Mucosa of rectum (tissue), 2 donors: ENCODE measurements around the gene ALOX5.

Source experiments
- H3K27ac ChIP-seq, 2 donors: one replicate each; pipeline ENCODE4 v1.7.0; 2013; ENCODE audit warnings: inconsistent platforms in 2 of 2, low read depth in 2 of 2, low read length in 2 of 2
- H3K27me3 ChIP-seq, 2 donors: one replicate each; pipeline ENCODE4 v1.7.0; 2013; ENCODE audit warnings: low read length in 2 of 2; ENCODE audit not compliant: control insufficient read depth in 2 of 2, insufficient read depth in 2 of 2
- H3K36me3 ChIP-seq, 2 donors: one replicate each; pipeline ENCODE4 v1.7.0; 2013; ENCODE audit warnings: low read length in 2 of 2; ENCODE audit not compliant: control insufficient read depth in 2 of 2, insufficient read depth in 2 of 2
- H3K4me1 ChIP-seq, 2 donors: one replicate each; pipeline ENCODE4 v1.7.0; 2013; ENCODE audit warnings: low read length in 2 of 2, mild to moderate bottlenecking in 1 of 2; ENCODE audit not compliant: control insufficient read depth in 2 of 2, insufficient read depth in 2 of 2
- H3K4me3 ChIP-seq, 2 donors: one replicate each; pipeline ENCODE4 v1.7.0; 2013; ENCODE audit warnings: low read length in 2 of 2
- H3K9ac ChIP-seq, 2 donors: one replicate each; pipeline ENCODE4 v1.7.0; 2013; ENCODE audit warnings: low read length in 2 of 2, low read depth in 1 of 2, mild to moderate bottlenecking in 1 of 2
- H3K9me3 ChIP-seq, 2 donors: one replicate each; pipeline ENCODE4 v1.7.0; 2013; ENCODE audit warnings: low read length in 2 of 2; ENCODE audit not compliant: control insufficient read depth in 2 of 2
- donor health status: healthy.
- donor health status: Normal muscosa, but diverticular disease.

Gene ALOX5

DNA sequence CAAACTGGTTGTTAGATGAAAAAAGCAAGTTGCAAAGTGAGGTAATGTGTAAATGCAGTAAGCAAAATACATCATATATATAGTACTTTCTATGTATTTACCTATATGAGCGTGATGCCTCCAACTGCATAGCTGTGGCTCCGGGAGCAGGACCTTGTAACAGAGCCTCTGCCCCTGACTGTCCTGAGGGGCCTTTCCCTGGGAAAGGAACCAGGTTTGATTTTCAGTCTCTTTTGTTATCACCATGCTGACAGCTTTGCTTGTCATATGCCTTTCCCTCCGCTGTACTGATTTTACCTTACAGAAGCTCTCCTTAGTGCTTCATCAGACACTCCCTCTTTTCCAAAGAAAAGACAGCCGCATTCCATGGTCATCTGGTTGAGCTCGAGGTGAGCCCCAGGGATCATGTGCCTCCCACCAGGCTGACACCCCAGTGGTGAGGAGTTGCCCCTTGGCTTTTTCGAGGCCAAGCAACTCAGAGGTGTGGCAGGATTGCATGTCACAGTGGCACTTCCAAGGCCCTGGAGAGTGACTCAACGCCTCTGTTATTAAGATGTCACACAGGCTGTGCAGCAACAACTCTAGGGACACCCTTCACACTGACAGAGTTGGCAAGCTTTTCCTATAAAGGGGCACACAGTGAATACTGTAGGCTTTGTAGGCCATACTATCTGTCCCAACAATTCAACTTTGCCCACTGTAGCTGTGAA is 78.9 kb downstream of the ALOX5 start:
- Histone ChIP-seq H3K4me1 (peaks cover 0 to 2% of the 10 kb centered on the region in 2 donors), H3K36me3 (peaks cover 14 to 29% of the 10 kb centered on the region in 2 donors), H3K9me3 (no peaks in the 10 kb centered on the region), H3K27ac (no peak overlapping the region), H3K9ac (no peak overlapping the region), H3K4me3 (no peak overlapping the region), H3K27me3 (no peaks in the 10 kb centered on the region)

DNA sequence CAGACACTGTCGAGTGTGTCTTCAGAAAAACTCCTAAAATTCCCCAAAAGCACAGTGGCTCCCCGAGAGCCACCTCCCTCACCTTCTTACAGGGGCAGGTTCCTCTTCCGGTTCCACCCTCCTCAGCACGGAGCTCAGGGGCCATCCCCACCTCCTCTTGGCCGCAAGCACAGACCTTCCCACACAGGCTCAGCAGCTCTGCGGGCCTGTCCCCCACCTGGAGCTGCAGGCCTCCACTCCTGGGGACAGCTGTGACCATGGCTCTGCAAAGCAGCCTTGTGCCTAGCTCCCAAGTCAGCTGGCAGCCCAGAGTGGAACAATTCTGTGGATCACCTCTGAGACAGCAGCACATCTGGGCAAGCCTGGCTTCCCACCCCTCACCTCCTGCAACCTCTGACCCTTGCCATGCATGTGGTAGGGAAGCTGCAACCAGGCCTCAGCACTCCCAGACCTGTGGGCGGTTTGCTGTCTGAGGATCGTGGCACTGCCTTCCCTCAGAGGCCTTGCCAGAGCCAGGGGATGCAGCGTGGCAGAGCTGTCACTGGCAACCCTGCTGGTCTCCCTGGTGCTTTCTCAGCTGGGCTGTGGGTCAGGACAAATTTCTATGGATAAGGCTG is 79.7 kb downstream of the ALOX5 start:
- no peak overlapping the region for H3K27ac ChIP-seq
- no peak overlapping the region for H3K9ac ChIP-seq
- no peaks in the 10 kb centered on the region for H3K27me3 ChIP-seq
- H3K4me3 ChIP-seq, result no peak overlapping the region
- peaks cover 17 to 37% of the 10 kb centered on the region in 2 donors for H3K36me3 ChIP-seq
- peaks cover 0 to 2% of the 10 kb centered on the region in 2 donors for H3K4me1 ChIP-seq
- no peaks in the 10 kb centered on the region for H3K9me3 ChIP-seq

DNA sequence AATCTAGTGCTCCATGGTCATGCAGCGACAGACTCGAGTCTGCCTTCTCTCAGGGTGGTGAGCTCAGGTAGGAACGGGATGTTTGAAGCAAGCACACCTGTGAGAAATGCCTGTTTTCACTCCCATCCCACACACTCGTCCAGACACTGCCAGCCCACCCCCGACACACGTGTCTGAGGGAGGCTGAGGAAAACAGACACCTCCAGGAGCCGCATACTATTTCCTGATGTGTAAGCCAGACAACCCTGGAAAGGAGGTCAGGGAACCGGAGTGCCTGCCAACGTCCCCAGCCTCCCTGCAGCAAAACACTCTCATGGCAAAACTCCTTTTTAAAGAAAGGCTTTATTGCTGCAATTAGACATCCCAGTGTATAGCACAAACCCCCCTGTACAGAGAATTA is 80.2 kb downstream of the ALOX5 start:
- Histone ChIP-seq H3K9ac (no peak overlapping the region), H3K4me1 (peaks cover 0 to 2% of the 10 kb centered on the region in 2 donors), H3K4me3 (no peak overlapping the region), H3K9me3 (no peaks in the 10 kb centered on the region), H3K36me3 (peaks cover 21 to 42% of the 10 kb centered on the region in 2 donors), H3K27ac (no peak overlapping the region), H3K27me3 (no peaks in the 10 kb centered on the region)

DNA sequence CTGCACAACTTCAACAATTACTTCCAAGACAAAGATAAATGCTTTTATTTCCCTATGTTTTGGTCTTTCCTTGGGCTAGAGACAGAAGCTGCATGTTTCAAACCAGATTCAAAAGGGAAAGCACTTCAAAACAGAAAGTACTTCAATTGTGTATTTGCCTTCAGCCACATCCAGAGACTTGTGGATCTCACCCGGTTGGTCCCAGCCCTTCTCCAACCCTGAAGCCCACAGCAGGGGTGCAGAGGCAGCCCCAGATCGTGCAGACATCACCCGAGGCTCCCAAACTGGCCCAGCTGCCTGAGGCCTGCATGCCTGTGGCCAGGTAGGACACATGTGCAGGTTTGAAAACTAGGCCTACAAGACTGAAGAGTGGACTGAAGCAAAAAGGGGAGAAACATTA is 80.8 kb downstream of the ALOX5 start:
- Histone ChIP-seq H3K36me3 (peaks cover 21 to 48% of the 10 kb centered on the region in 2 donors), H3K27ac (no peak overlapping the region), H3K9ac (no peak overlapping the region), H3K4me3 (no peak overlapping the region), H3K4me1 (peaks cover 0 to 7% of the 10 kb centered on the region in 2 donors), H3K27me3 (no peaks in the 10 kb centered on the region), H3K9me3 (no peaks in the 10 kb centered on the region)

DNA sequence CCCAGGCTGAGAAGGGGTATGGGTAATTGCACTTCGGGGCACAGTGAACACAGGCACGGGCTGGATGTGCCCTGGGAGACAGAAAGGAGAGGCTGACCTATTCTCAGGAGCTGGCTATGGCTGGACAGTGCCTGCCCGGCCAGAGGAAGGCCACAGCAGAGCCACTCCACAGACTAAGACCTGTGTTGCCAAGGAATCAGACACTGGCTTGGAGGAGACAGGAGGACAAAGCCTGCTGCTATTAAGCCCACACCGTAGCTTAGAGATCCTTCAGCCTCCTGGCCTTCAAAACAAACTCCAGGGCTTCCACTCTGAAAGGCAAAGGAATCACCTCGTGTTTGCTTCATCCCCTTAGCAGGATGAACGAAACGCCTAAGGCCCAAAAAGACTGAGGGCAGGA is 82.2 kb downstream of the ALOX5 start:
- no peak overlapping the region for H3K27ac ChIP-seq
- no peaks in the 10 kb centered on the region for H3K27me3 ChIP-seq
- H3K4me1 ChIP-seq, result peaks cover 0 to 11% of the 10 kb centered on the region in 2 donors
- no peak overlapping the region for H3K4me3 ChIP-seq
- no peak overlapping the region for H3K9ac ChIP-seq
- H3K36me3 ChIP-seq, result peaks cover 29 to 59% of the 10 kb centered on the region in 2 donors
- no peaks in the 10 kb centered on the region for H3K9me3 ChIP-seq

DNA sequence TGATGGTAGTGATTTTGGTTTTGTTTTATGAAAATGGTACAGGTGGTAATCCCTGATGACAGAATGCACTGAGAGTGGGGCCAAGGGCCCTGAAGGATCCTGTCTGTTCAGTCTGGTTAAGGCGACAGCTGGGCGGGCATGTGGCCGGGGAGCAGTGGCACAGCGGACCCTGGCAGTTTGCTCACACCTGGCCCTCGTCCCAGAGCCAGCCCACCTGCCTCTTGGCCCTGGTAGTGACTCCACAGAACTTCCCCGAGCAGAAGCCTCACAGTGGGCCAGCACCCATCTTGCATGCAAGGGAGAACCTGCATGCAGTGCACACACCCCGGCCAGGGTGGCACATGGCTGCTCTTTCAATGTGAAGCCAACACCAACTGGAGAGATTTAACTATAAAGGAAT is 82.8 kb downstream of the ALOX5 start:
- Histone ChIP-seq H3K9me3 (no peaks in the 10 kb centered on the region), H3K9ac (no peak overlapping the region), H3K27ac (no peak overlapping the region), H3K4me3 (no peak overlapping the region), H3K4me1 (peaks cover 0 to 12% of the 10 kb centered on the region in 2 donors), H3K36me3 (peaks cover 30 to 62% of the 10 kb centered on the region in 2 donors), H3K27me3 (no peaks in the 10 kb centered on the region)

DNA sequence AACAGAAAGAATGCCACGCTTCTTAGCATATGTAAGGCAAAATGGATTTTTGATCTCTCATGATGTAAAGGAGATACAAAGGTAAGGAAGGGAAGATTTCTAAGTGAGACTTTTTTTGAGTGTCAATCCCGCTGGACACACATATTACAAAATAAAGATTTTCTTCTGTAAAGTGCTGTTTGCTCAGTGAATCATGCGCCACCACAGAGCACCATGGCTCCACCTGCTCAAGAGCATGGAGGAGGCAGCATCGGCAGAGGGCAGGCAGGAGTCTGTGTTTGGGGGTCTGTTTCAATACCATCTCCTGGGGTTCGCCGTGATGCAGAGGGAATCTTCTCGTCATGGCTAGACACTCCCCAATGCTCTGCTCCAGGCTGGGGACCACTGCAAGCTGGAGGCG is 83.5 kb downstream of the ALOX5 start:
- Histone ChIP-seq H3K4me1 (peaks cover 0 to 12% of the 10 kb centered on the region in 2 donors), H3K36me3 (peaks cover 30 to 65% of the 10 kb centered on the region in 2 donors), H3K9ac (no peak overlapping the region), H3K9me3 (no peaks in the 10 kb centered on the region), H3K4me3 (no peak overlapping the region), H3K27ac (no peak overlapping the region), H3K27me3 (no peaks in the 10 kb centered on the region)

DNA sequence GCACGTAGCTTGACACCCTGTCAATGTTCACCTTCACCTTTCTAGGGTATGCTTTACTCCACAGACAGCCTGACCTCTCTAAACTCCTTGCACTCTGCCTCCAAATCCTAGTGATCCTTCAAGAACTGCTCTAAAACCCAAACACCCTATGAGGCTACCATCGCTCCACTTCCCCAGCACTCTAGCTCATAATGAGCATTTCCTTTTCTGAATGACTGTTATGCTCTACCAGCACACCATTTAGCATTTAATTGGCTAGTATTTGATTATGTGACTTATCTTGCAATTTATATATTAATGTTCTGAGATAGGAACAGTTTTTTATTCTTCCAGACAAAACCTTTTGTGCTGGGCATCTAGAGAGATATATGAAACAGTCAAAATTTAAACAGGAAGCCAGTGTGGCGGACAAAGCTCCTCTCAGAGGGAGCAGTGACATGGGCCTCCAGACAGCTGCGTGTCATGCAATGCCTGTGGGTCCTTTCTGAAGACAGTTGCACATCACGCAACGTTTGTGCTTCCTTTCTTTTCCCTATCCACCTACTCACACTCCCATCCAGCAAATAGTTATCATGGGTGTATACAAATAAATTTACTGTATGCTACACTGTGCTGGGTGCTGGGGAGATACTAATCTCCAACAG is 86.3 kb downstream of the ALOX5 start:
- peaks cover 34 to 57% of the 10 kb centered on the region in 2 donors for H3K36me3 ChIP-seq
- H3K9me3 ChIP-seq, result no peaks in the 10 kb centered on the region
- H3K27me3 ChIP-seq, result no peaks in the 10 kb centered on the region
- H3K27ac ChIP-seq, result peak overlapping the region; percentile 35 to 67
- H3K4me3 ChIP-seq, result no peak overlapping the region
- peaks cover 0 to 12% of the 10 kb centered on the region in 2 donors for H3K4me1 ChIP-seq
- no peak overlapping the region for H3K9ac ChIP-seq

DNA sequence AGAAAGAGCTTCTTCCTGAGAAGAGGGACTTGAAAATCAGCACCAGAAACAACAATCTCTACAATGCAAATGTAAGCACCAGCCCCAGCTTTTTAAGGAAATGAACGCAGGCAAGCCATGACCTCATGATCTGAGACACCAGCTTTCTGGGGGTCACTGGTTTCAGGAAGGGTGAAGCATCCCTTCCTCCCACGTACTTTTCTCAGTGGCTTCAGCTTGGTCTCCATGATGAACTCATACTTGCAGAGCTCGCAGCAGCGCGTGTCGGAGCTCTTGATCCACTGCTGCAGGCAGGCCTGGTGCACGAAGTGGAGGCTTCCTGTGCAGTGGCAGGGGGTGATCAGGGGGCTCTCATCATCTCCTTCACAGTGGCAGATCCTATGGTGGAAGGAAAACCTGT is 87.0 kb downstream of the ALOX5 start:
- Histone ChIP-seq H3K27ac (peak overlapping the region; percentile 35 to 67), H3K9ac (no peak overlapping the region), H3K9me3 (no peaks in the 10 kb centered on the region), H3K36me3 (peaks cover 34 to 52% of the 10 kb centered on the region in 2 donors), H3K4me1 (peaks cover 0 to 12% of the 10 kb centered on the region in 2 donors), H3K27me3 (no peaks in the 10 kb centered on the region), H3K4me3 (no peak overlapping the region)
